Measurements from ENCODE around the gene GPNMB.

The GPNMB gene

GRCh38 chr7:23247046-23247602 lies 549 bp downstream of the GPNMB start:
- Histone ChIP-seq H3K9ac (ENCODE audit: low read depth, low read length, poor library complexity) (no peak overlapping the region), H2BK15ac (ENCODE audit: low read length) (peak overlapping the region; percentile 65), H3K79me1 (ENCODE audit: low read depth, low read length) (no peaks in the 10 kb centered on the region), H2BK5ac (ENCODE audit: low read length) (peak overlapping the region; percentile 21), H3K4me2 (ENCODE audit: insufficient read depth, low read length, poor library complexity, severe bottlenecking) (peak overlapping the region; percentile 19), H3K9me3 (replicated peaks in 1 of 2; ENCODE audit: control insufficient read depth in 2 of 2, insufficient read depth in 1 of 2, low read depth in 1 of 2, low read length in 2 of 2) (no peaks in the 10 kb centered on the region), H4K8ac (ENCODE audit: low read depth, low read length) (no peak overlapping the region), H3K4me1 (ENCODE audit: control insufficient read depth in 2 of 2, insufficient read depth in 1 of 2, low read depth in 1 of 2, low read length in 2 of 2) (peaks cover 0 to 8% of the 10 kb centered on the region in 2 donors), H3K36me3 (replicated peaks in 1 of 2; ENCODE audit: control insufficient read depth in 2 of 2, insufficient read depth in 2 of 2, low read length in 2 of 2) (no peaks in the 10 kb centered on the region), H3K27me3 (ENCODE audit: control insufficient read depth in 3 of 3, insufficient read depth in 3 of 3, low read depth in 1 of 3, low read length in 3 of 3) (peaks cover 0 to 25% (median 8%) of the 10 kb centered on the region in 3 experiments), H2BK120ac (ENCODE audit: low read depth, low read length) (no peak overlapping the region), H2AFZ (ENCODE audit: low read length) (peak overlapping the region; percentile 65), H3K14ac (ENCODE audit: low read length) (no peak overlapping the region), H3K4me3 (ENCODE audit: low read length in 2 of 2) (no peak overlapping the region), H3K23ac (ENCODE audit: low read depth, low read length, poor library complexity) (no peak overlapping the region), H3K27ac (replicated peaks; ENCODE audit: low read length) (no peak overlapping the region), H2AK5ac (ENCODE audit: low read depth, low read length) (no peak overlapping the region), H3K18ac (ENCODE audit: low read length) (peak overlapping the region; percentile 67), H3K4ac (ENCODE audit: low read length) (no peak overlapping the region), H4K91ac (ENCODE audit: low read depth, low read length, poor library complexity) (no peak overlapping the region), H2BK12ac (ENCODE audit: low read length) (no peak overlapping the region)
- no peak for DNase-seq (ENCODE audit: low spot score)
- WGBS, 2 donors (ENCODE audit: extremely low coverage in 2 of 2, insufficient read length in 2 of 2, insufficient replicate concordance in 1 of 2): no CpG with 5 or more reads among the region's 6 CpGs

- peak overlapping the region; percentile 74 for H3K9ac ChIP-seq (ENCODE audit: low read depth, low read length, poor library complexity)
- no peak for DNase-seq (ENCODE audit: low spot score)
- H3K18ac ChIP-seq (ENCODE audit: low read length): peak overlapping the region; percentile 67
- H3K4me2 ChIP-seq (ENCODE audit: insufficient read depth, low read length, poor library complexity, severe bottlenecking): peak overlapping the region; percentile 31
- peak overlapping the region; percentile 65 for H2BK15ac ChIP-seq (ENCODE audit: low read length)
- H2BK12ac ChIP-seq (ENCODE audit: low read length): no peak overlapping the region
- no peaks in the 10 kb centered on the region for H3K79me1 ChIP-seq (ENCODE audit: low read depth, low read length)
- no peak overlapping the region for H3K27ac ChIP-seq (replicated peaks; ENCODE audit: low read length)
- WGBS, 2 donors (ENCODE audit: extremely low coverage in 2 of 2, insufficient read length in 2 of 2, insufficient replicate concordance in 1 of 2): no CpG with 5 or more reads among the region's 53 CpGs
- no peak overlapping the region for H3K4ac ChIP-seq (ENCODE audit: low read length)
- H3K27me3 ChIP-seq (ENCODE audit: control insufficient read depth in 3 of 3, insufficient read depth in 3 of 3, low read depth in 1 of 3, low read length in 3 of 3): peaks cover 0 to 25% (median 8%) of the 10 kb centered on the region in 3 experiments
- H3K23ac ChIP-seq (ENCODE audit: low read depth, low read length, poor library complexity): no peak overlapping the region
- no peak overlapping the region for H2AK5ac ChIP-seq (ENCODE audit: low read depth, low read length)
- peak overlapping the region; percentile 21 for H2BK5ac ChIP-seq (ENCODE audit: low read length)
- no peak overlapping the region for H2BK120ac ChIP-seq (ENCODE audit: low read depth, low read length)
- no peaks in the 10 kb centered on the region for H3K36me3 ChIP-seq (replicated peaks in 1 of 2; ENCODE audit: control insufficient read depth in 2 of 2, insufficient read depth in 2 of 2, low read length in 2 of 2)
- H3K14ac ChIP-seq (ENCODE audit: low read length): peak overlapping the region; percentile 63
- H4K8ac ChIP-seq (ENCODE audit: low read depth, low read length): no peak overlapping the region
- peak overlapping the region in 1 of 2 donors; percentile 66 for H3K4me3 ChIP-seq (ENCODE audit: low read length in 2 of 2)
- H3K9me3 ChIP-seq (replicated peaks in 1 of 2; ENCODE audit: control insufficient read depth in 2 of 2, insufficient read depth in 1 of 2, low read depth in 1 of 2, low read length in 2 of 2): no peaks in the 10 kb centered on the region
- peak overlapping the region; percentile 65 for H2AFZ ChIP-seq (ENCODE audit: low read length)
- H3K4me1 ChIP-seq (ENCODE audit: control insufficient read depth in 2 of 2, insufficient read depth in 1 of 2, low read depth in 1 of 2, low read length in 2 of 2): peaks cover 0 to 8% of the 10 kb centered on the region in 2 donors
- no peak overlapping the region for H4K91ac ChIP-seq (ENCODE audit: low read depth, low read length, poor library complexity)
These were observed 1.2 kb downstream of the GPNMB start for GRCh38 chr7:23247603-23248335.

GRCh38 chr7:23249486-23249885 lies 2.9 kb downstream of the GPNMB start:
- Histone ChIP-seq H3K27ac (replicated peaks; ENCODE audit: low read length) (no peak overlapping the region), H2BK5ac (ENCODE audit: low read length) (no peak overlapping the region), H2BK12ac (ENCODE audit: low read length) (no peak overlapping the region), H2BK15ac (ENCODE audit: low read length) (no peak overlapping the region), H2AFZ (ENCODE audit: low read length) (no peak overlapping the region), H3K4me3 (ENCODE audit: low read length in 2 of 2) (no peak overlapping the region), H3K9ac (ENCODE audit: low read depth, low read length, poor library complexity) (no peak overlapping the region), H3K9me3 (replicated peaks in 1 of 2; ENCODE audit: control insufficient read depth in 2 of 2, insufficient read depth in 1 of 2, low read depth in 1 of 2, low read length in 2 of 2) (no peaks in the 10 kb centered on the region), H2AK5ac (ENCODE audit: low read depth, low read length) (no peak overlapping the region), H3K18ac (ENCODE audit: low read length) (no peak overlapping the region), H3K4me1 (ENCODE audit: control insufficient read depth in 2 of 2, insufficient read depth in 1 of 2, low read depth in 1 of 2, low read length in 2 of 2) (peaks cover 0 to 8% of the 10 kb centered on the region in 2 donors), H3K36me3 (replicated peaks in 1 of 2; ENCODE audit: control insufficient read depth in 2 of 2, insufficient read depth in 2 of 2, low read length in 2 of 2) (no peaks in the 10 kb centered on the region), H3K79me1 (ENCODE audit: low read depth, low read length) (no peaks in the 10 kb centered on the region), H3K23ac (ENCODE audit: low read depth, low read length, poor library complexity) (no peak overlapping the region), H3K27me3 (ENCODE audit: control insufficient read depth in 3 of 3, insufficient read depth in 3 of 3, low read depth in 1 of 3, low read length in 3 of 3) (peaks cover 0 to 25% (median 8%) of the 10 kb centered on the region in 3 experiments), H4K8ac (ENCODE audit: low read depth, low read length) (no peak overlapping the region), H2BK120ac (ENCODE audit: low read depth, low read length) (no peak overlapping the region), H3K4me2 (ENCODE audit: insufficient read depth, low read length, poor library complexity, severe bottlenecking) (no peak overlapping the region), H3K14ac (ENCODE audit: low read length) (no peak overlapping the region), H4K91ac (ENCODE audit: low read depth, low read length, poor library complexity) (no peak overlapping the region), H3K4ac (ENCODE audit: low read length) (no peak overlapping the region)
- no peak for DNase-seq (ENCODE audit: low spot score)

- Histone ChIP-seq H3K4ac (ENCODE audit: low read length) (no peak overlapping the region), H4K8ac (ENCODE audit: low read depth, low read length) (no peak overlapping the region), H3K9ac (ENCODE audit: low read depth, low read length, poor library complexity) (no peak overlapping the region), H3K23ac (ENCODE audit: low read depth, low read length, poor library complexity) (no peak overlapping the region), H2BK15ac (ENCODE audit: low read length) (no peak overlapping the region), H3K36me3 (replicated peaks in 1 of 2; ENCODE audit: control insufficient read depth in 2 of 2, insufficient read depth in 2 of 2, low read length in 2 of 2) (no peaks in the 10 kb centered on the region), H4K91ac (ENCODE audit: low read depth, low read length, poor library complexity) (no peak overlapping the region), H3K79me1 (ENCODE audit: low read depth, low read length) (no peaks in the 10 kb centered on the region), H3K4me1 (ENCODE audit: control insufficient read depth in 2 of 2, insufficient read depth in 1 of 2, low read depth in 1 of 2, low read length in 2 of 2) (no peaks in the 10 kb centered on the region), H3K14ac (ENCODE audit: low read length) (no peak overlapping the region), H3K4me3 (ENCODE audit: low read length in 2 of 2) (no peak overlapping the region), H3K4me2 (ENCODE audit: insufficient read depth, low read length, poor library complexity, severe bottlenecking) (no peak overlapping the region), H2BK120ac (ENCODE audit: low read depth, low read length) (no peak overlapping the region), H3K18ac (ENCODE audit: low read length) (no peak overlapping the region), H3K9me3 (replicated peaks in 1 of 2; ENCODE audit: control insufficient read depth in 2 of 2, insufficient read depth in 1 of 2, low read depth in 1 of 2, low read length in 2 of 2) (no peaks in the 10 kb centered on the region), H2AFZ (ENCODE audit: low read length) (no peak overlapping the region), H2BK5ac (ENCODE audit: low read length) (no peak overlapping the region), H2BK12ac (ENCODE audit: low read length) (no peak overlapping the region), H3K27me3 (ENCODE audit: control insufficient read depth in 3 of 3, insufficient read depth in 3 of 3, low read depth in 1 of 3, low read length in 3 of 3) (peaks cover 0 to 2% (median 0%) of the 10 kb centered on the region in 3 experiments), H2AK5ac (ENCODE audit: low read depth, low read length) (no peak overlapping the region), H3K27ac (replicated peaks; ENCODE audit: low read length) (no peak overlapping the region)
- WGBS, 2 donors (ENCODE audit: extremely low coverage in 2 of 2, insufficient read length in 2 of 2, insufficient replicate concordance in 1 of 2): no CpG with 5 or more reads among the region's 7 CpGs
- no peak for DNase-seq (ENCODE audit: low spot score)
These were observed 7.6 kb downstream of the GPNMB start for GRCh38 chr7:23254051-23254681.
